Measurements from ENCODE around the gene RAB44. TPM values are rescaled to one million over a fixed set of nuclear protein-coding genes. Genes with fewer than 3 reads are reported as not detected.

Gene RAB44
- total and polyA plus RNA-seq, 9 of the 15 experiments (the other 6 are each of a cell fraction or from before 2014, with no cell fraction given) = not detected

GRCh38 chr6:36678488-36679042 is 19.1 kb upstream of the RAB44 start, which contains the start of gene CDKN1A:
Gene CDKN1A (plus strand): TSS chr6:36678714. CDS start chr6:36684102, 5,388 bp downstream.
- H2AFZ ChIP-seq (ENCODE audit: low read depth, low read length) = peak within 1 kb of the TSS; percentile 85
- H3K4me1 ChIP-seq (replicated peaks in 1 of 2; ENCODE audit: control insufficient read depth in 2 of 2, insufficient read depth in 2 of 2, low read length in 2 of 2) = peaks cover 33 to 35% of the 10 kb centered on the region in 2 experiments
- no peaks in the 10 kb centered on the region for H3K36me3 ChIP-seq (ENCODE audit: control insufficient read depth, insufficient read depth, low read length)
- intact Hi-C loops (cut with micrococcal nuclease) = loop anchor here (10.0 kb wide), 1 partner anchor 254 kb away; no protein-coding TSS in a partner anchor
- peak; percentile 89 to 91 (median 90) for DNase-seq (ENCODE audit: extremely low read depth in 1 of 4, low spot score in 3 of 4)
- peak; percentile 90 for ATAC-seq
- WGBS (ENCODE audit: insufficient coverage, low coverage, missing lambda C conversion rate) = under 1% methylated on average over 63 of the region's 63 CpGs
- H4K20me1 ChIP-seq (replicated peaks; ENCODE audit: control insufficient read depth, insufficient read depth, low read length) = no peaks in the 10 kb centered on the region
- peak within 1 kb of the TSS; percentile 83 for H3K4me2 ChIP-seq (ENCODE audit: insufficient read depth, low read length)
- no peak for FAIRE-seq
- H3K4me3 ChIP-seq = peak within 1 kb of the TSS; percentile 50
- peak within 1 kb of the TSS; percentile 68; the same call in 1 of the 3 replicates for H3K27ac ChIP-seq (ENCODE audit: extremely low read depth, low read depth, low read length)
- H3K9ac ChIP-seq (ENCODE audit: insufficient read depth in 1 of 2, low read depth in 2 of 2, low read length in 2 of 2) = peak within 1 kb of the TSS; percentile 76 to 91
- no peaks in the 10 kb centered on the region for H3K9me3 ChIP-seq (replicated peaks; ENCODE audit: control insufficient read depth, insufficient read depth, low read depth, low read length)
- POLR2A ChIA-PET = interaction anchor here (0.6 to 3.3 kb wide), 12 partner anchors 10 to 532 kb away, joined by 3 to 16 read pairs (median 3); no protein-coding TSS in a partner anchor
- in situ Hi-C loops (cut with MboI) = no loop called here
- H3K79me2 ChIP-seq (ENCODE audit: control insufficient read depth, insufficient read depth, low read length) = no peaks in the 10 kb centered on the region; the same call in 2 of the 3 replicates
- no TSS peak for BruUV-seq (replicated peaks)
- H3K27me3 ChIP-seq (ENCODE audit: control insufficient read depth in 2 of 2, insufficient read depth in 2 of 2, low read length in 2 of 2) = peaks cover 23 to 36% of the 10 kb centered on the region in 2 experiments
- H3K9me1 ChIP-seq (ENCODE audit: control insufficient read depth, insufficient read depth, low read length) = no peaks in the 10 kb centered on the region
- CTCF ChIA-PET (ENCODE audit: low intra/inter-chr PET ratio) = interaction anchor here (0.5 to 3.1 kb wide), 2 partner anchors 63 to 373 kb away, joined by 4 to 27 read pairs; no protein-coding TSS in a partner anchor
- TF ChIP-seq NCOA4 (IDR thresholded peaks at IDR 0.05; ENCODE audit: partially characterized antibody) (no peak), GTF3C2 (IDR thresholded peaks at IDR 0.05; ENCODE audit: borderline replicate concordance, extremely low read depth, insufficient read length) (no peak), ARID3A (IDR thresholded peaks at IDR 0.05; ENCODE audit: borderline replicate concordance, low read depth, low read length) (no peak), PYGO2 (tag; IDR thresholded peaks at IDR 0.05) (no peak), ZFP91 (CRISPR knock-in tag; IDR thresholded peaks at IDR 0.05) (no peak), NFE2L1 (tag; IDR thresholded peaks at IDR 0.05; ENCODE audit: borderline replicate concordance, low read depth) (no peak), MCM3 (IDR thresholded peaks at IDR 0.05) (no peak), ZEB2 (IDR thresholded peaks at IDR 0.05) (peak; percentile 62; the same call in 1 of the 2 replicates), NUFIP1 (IDR thresholded peaks at IDR 0.05; ENCODE audit: partially characterized antibody) (no peak), WHSC1 (IDR thresholded peaks at IDR 0.05; ENCODE audit: low read length) (no peak), ZNF511 (CRISPR knock-in tag; IDR thresholded peaks at IDR 0.05) (peak; percentile 74; the same call in 1 of the 2 replicates), ZNF12 (CRISPR knock-in tag; IDR thresholded peaks at IDR 0.05) (no peak), XRCC3 (IDR thresholded peaks at IDR 0.05) (no peak)

Data from K562 (cell line).